ENCODE measurements around the gene RUFY4.

RUFY4 gene

GRCh38 chr2:218067523-218067922 is 1.5 kb upstream of the RUFY4 start:
- TF ChIP-seq, protein P1, sequence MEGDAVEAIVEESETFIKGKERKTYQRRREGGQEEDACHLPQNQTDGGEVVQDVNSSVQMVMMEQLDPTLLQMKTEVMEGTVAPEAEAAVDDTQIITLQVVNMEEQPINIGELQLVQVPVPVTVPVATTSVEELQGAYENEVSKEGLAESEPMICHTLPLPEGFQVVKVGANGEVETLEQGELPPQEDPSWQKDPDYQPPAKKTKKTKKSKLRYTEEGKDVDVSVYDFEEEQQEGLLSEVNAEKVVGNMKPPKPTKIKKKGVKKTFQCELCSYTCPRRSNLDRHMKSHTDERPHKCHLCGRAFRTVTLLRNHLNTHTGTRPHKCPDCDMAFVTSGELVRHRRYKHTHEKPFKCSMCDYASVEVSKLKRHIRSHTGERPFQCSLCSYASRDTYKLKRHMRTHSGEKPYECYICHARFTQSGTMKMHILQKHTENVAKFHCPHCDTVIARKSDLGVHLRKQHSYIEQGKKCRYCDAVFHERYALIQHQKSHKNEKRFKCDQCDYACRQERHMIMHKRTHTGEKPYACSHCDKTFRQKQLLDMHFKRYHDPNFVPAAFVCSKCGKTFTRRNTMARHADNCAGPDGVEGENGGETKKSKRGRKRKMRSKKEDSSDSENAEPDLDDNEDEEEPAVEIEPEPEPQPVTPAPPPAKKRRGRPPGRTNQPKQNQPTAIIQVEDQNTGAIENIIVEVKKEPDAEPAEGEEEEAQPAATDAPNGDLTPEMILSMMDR (IDR thresholded peaks at IDR 0.05; ENCODE audit: low read depth, low read length, missing control alignments), result no peak
- no peak overlapping the region for H3K4me3 ChIP-seq (ENCODE audit: low read depth, low read length)
- in situ Hi-C loops (cut with HindIII; ENCODE audit: low sequenced_read_pairs), result no loop called here
- DNase-seq (ENCODE audit: low read depth), result no peak

DNA sequence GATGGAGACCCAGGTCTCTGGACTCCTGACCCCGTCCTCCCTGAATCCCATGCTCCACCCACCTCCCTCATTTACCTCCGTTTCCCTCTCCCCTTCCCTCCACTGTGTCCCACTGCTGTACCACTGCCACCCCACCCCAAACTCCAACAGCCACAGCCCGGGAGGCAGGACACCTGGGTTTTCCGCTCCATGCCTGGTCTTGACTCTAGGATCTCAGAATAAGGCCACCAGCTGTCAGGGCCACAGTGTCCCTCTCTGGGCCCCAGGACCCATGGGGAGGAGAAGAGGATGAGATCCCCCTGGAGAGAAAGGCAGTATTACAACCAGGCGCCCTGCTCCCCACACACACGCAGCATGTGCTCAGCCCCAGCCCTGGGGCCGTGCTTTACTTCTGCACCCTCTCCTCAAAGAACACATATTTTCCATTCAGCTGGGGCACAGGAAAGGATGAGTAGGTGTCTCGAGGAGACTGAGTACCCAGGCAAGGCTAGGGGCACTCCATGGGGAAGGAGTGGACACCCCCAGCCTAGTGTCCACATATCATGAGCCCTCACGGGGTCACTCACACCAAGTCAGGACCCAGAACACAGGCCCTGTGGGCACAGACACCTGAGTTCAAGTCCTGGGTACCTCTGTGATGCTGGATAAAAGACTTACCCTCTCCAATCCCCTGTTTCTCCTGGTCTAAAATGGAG is 700 bp downstream of the RUFY4 start:
- TF ChIP-seq, protein P1 (IDR thresholded peaks at IDR 0.05; ENCODE audit: low read depth, low read length, missing control alignments), result no peak
- in situ Hi-C loops (cut with HindIII; ENCODE audit: low sequenced_read_pairs), result no loop called here
- no peak overlapping the region for H3K4me3 ChIP-seq (ENCODE audit: low read depth, low read length)
- DNase-seq (ENCODE audit: low read depth), result no peak

DNA sequence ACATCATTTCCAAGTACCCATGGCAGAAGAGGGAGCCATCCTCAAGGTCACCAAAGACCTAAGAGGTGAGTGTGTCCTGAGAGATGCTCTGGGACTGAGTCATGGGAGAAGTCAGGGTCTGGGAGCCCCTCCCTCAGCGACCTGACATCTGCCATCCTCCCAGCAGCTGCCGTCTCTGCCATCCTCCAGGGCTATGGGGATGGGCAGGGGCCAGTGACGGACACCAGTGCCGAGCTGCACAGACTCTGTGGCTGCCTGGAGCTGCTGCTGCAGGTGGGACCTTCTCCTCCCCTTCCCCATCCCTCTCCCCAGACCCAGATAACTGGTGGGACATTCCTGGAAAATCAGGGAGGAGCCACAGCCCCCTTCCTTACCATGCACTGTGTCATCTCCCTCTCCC is 1.5 kb downstream of the RUFY4 start:
- in situ Hi-C loops (cut with HindIII; ENCODE audit: low sequenced_read_pairs), result no loop called here
- TF ChIP-seq, protein P1 (IDR thresholded peaks at IDR 0.05; ENCODE audit: low read depth, low read length, missing control alignments), result no peak
- H3K4me3 ChIP-seq (ENCODE audit: low read depth, low read length), result no peak overlapping the region
- no peak for DNase-seq (ENCODE audit: low read depth)

DNA sequence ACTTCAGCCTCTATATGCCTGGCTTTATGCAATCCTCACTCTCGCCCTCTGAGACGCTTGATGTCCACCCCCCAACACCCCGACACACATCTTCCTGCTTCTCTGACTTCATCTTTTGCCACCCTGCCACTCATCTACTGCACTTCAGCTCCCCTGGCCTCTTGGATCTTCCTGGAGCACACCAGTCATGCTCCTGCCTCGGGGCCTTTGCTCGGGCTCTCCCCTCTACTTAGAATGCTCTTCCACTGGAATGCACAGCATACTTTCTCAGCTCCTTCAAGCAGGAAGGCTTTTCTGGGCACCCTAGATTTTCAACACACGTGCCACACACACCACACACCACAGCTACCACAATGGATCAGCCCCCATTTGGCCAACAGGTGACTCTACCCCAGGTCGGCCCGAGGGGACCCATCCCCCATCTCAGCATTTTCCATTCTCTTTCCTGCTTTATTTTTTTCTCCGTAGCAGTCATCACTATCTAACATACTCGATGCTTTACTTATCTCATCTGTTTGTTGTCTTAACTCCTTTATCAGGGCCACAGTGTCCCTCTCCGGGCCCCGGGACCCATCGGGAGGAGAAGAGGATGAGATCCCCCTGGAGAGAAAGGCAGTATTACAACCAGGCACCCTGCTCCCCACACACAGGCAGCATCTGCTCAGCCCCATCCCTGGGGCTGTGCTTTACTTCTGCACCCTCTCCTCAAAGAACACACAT is 2.3 kb downstream of the RUFY4 start:
- DNase-seq (ENCODE audit: low read depth), result no peak
- in situ Hi-C loops (cut with HindIII; ENCODE audit: low sequenced_read_pairs), result no loop called here
- no peak overlapping the region for H3K4me3 ChIP-seq (ENCODE audit: low read depth, low read length)
- TF ChIP-seq, protein P1 (IDR thresholded peaks at IDR 0.05; ENCODE audit: low read depth, low read length, missing control alignments), result no peak

- no peak overlapping the region for H3K4me3 ChIP-seq (ENCODE audit: low read depth, low read length)
- TF ChIP-seq, protein P1 (IDR thresholded peaks at IDR 0.05; ENCODE audit: low read depth, low read length, missing control alignments), result no peak
- DNase-seq (ENCODE audit: low read depth), result no peak
- in situ Hi-C loops (cut with HindIII; ENCODE audit: low sequenced_read_pairs), result no loop called here
These were observed 2.9 kb downstream of the RUFY4 start for GRCh38 chr2:218072002-218072401.

- TF ChIP-seq, protein P1 (IDR thresholded peaks at IDR 0.05; ENCODE audit: low read depth, low read length, missing control alignments), result no peak
- H3K4me3 ChIP-seq (ENCODE audit: low read depth, low read length), result no peak overlapping the region
- in situ Hi-C loops (cut with HindIII; ENCODE audit: low sequenced_read_pairs), result no loop called here
- no peak for DNase-seq (ENCODE audit: low read depth)
These were observed 3.5 kb downstream of the RUFY4 start for GRCh38 chr2:218072478-218073024.

All from astrocyte of the cerebellum (primary cell).